Neural cell (in vitro differentiated cells): Measurements from ENCODE around the gene CES2. TPM values are rescaled to one million over a fixed set of nuclear protein-coding genes. Genes with fewer than 3 reads are reported as not detected.

Source experiments
- H2AFZ ChIP-seq: fragments of 200-600, 300-800 bp; sonication (generic), shearing (Covaris generic); 2 replicates; pipeline ENCODE4 v1.6.0; 2014; ENCODE audit warnings: low read depth, mild to moderate bottlenecking, antibody characterized with exemption, low read length, moderate library complexity
- H3F3A ChIP-seq: fragments of 200-600 bp; shearing (Covaris generic); 2 replicates; pipeline ENCODE4 v1.6.1; 2016; ENCODE audit warnings: mild to moderate bottlenecking, moderate library complexity, mixed read lengths, antibody characterized with exemption, low read length; ENCODE audit not compliant: insufficient read depth, poor library complexity, severe bottlenecking
- H3K27ac ChIP-seq: fragments of 200-600, 300-800 bp; sonication (generic), shearing (Covaris generic); 2 replicates; pipeline ENCODE4 v1.5.1; 2014; ENCODE audit warnings: mild to moderate bottlenecking, low read length, moderate library complexity
- H3K27me3 ChIP-seq: fragments of 300-800, 200-600 bp; sonication (generic), shearing (Covaris generic); 2 replicates; pipeline ENCODE4 v1.6.0; 2014; ENCODE audit warnings: mild to moderate bottlenecking, low read depth, low read length, moderate library complexity; ENCODE audit not compliant: insufficient read depth
- H3K36me3 ChIP-seq: fragments of 300-800, 200-600 bp; sonication (generic), shearing (Covaris generic); 2 replicates; pipeline ENCODE4 v1.5.1; 2014; ENCODE audit warnings: mild to moderate bottlenecking, antibody characterized with exemption, low read length, moderate library complexity; ENCODE audit not compliant: insufficient read depth
- H3K4me2 ChIP-seq: fragments of 300-800, 200-600 bp; sonication (generic), shearing (Covaris generic); 2 replicates; pipeline ENCODE4 v1.6.0; 2014; ENCODE audit warnings: mild to moderate bottlenecking, low read length
- H3K4me3 ChIP-seq: fragments of 300-800, 200-600 bp; sonication (generic), shearing (Covaris generic); 2 replicates; pipeline ENCODE4 v1.5.1; 2014; ENCODE audit warnings: mild to moderate bottlenecking, low read length, moderate library complexity
- H3K79me2 ChIP-seq: fragments of 200-600 bp; shearing (Covaris generic); replicated peaks from 2 replicates; pipeline ENCODE4 v1.6.0; 2014; ENCODE audit warnings: mild to moderate bottlenecking, low read length, moderate library complexity; ENCODE audit not compliant: insufficient read depth
- H3K9ac ChIP-seq: fragments of 300-800, 200-600 bp; sonication (generic), shearing (Covaris generic); 2 replicates; pipeline ENCODE4 v1.6.1; 2016; ENCODE audit warnings: mild to moderate bottlenecking, low read length, mixed read lengths
- H3K9me2 ChIP-seq: fragments of 200-600 bp; shearing (Covaris generic); 2 replicates; pipeline ENCODE4 v1.6.1; 2016; ENCODE audit warnings: mild to moderate bottlenecking, low read length, mixed read lengths; ENCODE audit not compliant: insufficient read depth
- H3K9me3 ChIP-seq: fragments of 200-600, 300-800 bp; sonication (generic), shearing (Covaris generic); 2 replicates; pipeline ENCODE4 v1.6.1; 2016; ENCODE audit warnings: mild to moderate bottlenecking, mixed run types, low read length, moderate library complexity, mixed read lengths
- H4K20me1 ChIP-seq: fragments of 200-600 bp; shearing (Covaris generic); 2 replicates; pipeline ENCODE4 v1.6.1; 2016; ENCODE audit warnings: mild to moderate bottlenecking, mixed run types; ENCODE audit not compliant: insufficient read depth
- CTCF ChIP-seq: fragments of 450-650 bp; IDR thresholded peaks from 2 replicates; pipeline ENCODE4 v1.5.1; 2014; ENCODE audit warnings: antibody characterized with exemption, mild to moderate bottlenecking, moderate library complexity; ENCODE audit not compliant: poor library complexity, severe bottlenecking
- EP300 ChIP-seq: fragments of 450-650 bp; conservative IDR thresholded peaks from 2 replicates; pipeline ENCODE4 v1.6.1; 2014; ENCODE audit warnings: antibody characterized with exemption, mild to moderate bottlenecking, moderate library complexity; ENCODE audit not compliant: poor library complexity, severe bottlenecking
- EZH2 ChIP-seq: fragments of 200-600, 300-800 bp; shearing (Covaris generic), sonication (generic); IDR thresholded peaks from 2 replicates; pipeline ENCODE4 v1.6.1; 2014; ENCODE audit warnings: antibody characterized with exemption, low read length, borderline replicate concordance, mild to moderate bottlenecking; ENCODE audit not compliant: insufficient read depth, poor library complexity, severe bottlenecking
- MXI1 ChIP-seq: fragments of 450-650 bp; conservative IDR thresholded peaks from 2 replicates; pipeline ENCODE4 v1.6.1; 2014; ENCODE audit warnings: antibody characterized with exemption, mild to moderate bottlenecking; ENCODE audit not compliant: poor library complexity, severe bottlenecking
- POLR2AphosphoS5 ChIP-seq: IDR thresholded peaks from 2 replicates; pipeline ENCODE4 v1.6.1; 2012
- RAD21 ChIP-seq: fragments of 450-650 bp; conservative IDR thresholded peaks from 2 replicates; pipeline ENCODE4 v1.6.1; 2014; ENCODE audit warnings: antibody characterized with exemption, mild to moderate bottlenecking, moderate library complexity
- REST ChIP-seq: IDR thresholded peaks from 2 replicates; pipeline ENCODE4 v1.6.1; 2012; ENCODE audit warnings: borderline replicate concordance
- SMC3 ChIP-seq: fragments of 450-650 bp; conservative IDR thresholded peaks from 2 replicates; pipeline ENCODE4 v1.6.1; 2014; ENCODE audit warnings: antibody characterized with exemption, mild to moderate bottlenecking, moderate library complexity; ENCODE audit not compliant: poor library complexity
- TAF1 ChIP-seq: IDR thresholded peaks from 2 replicates; pipeline ENCODE4 v1.6.1; 2012; ENCODE audit warnings: low read depth
- polyA plus RNA-seq: library from polyadenylated mRNA; depleted of rRNA; stranded (reverse); fragments of >200 nt; gene quantifications from 2 replicates; pipeline ENCODE4 v1.2.3, GENCODE V29; 2014

The CES2 gene
- polyA plus RNA-seq, 1 donor from 2014 or later: 22.9 TPM

GRCh38 chr16:66958857-66959703, 23.8 kb downstream of the CES2 start:
- no peaks in the 10 kb centered on the region for H3K79me2 ChIP-seq
- no peak overlapping the region for H3K27ac ChIP-seq
- H3K36me3 ChIP-seq: no peaks in the 10 kb centered on the region
- no peaks in the 10 kb centered on the region for H3K9me2 ChIP-seq
- H3K4me2 ChIP-seq: no peak overlapping the region
- no peak overlapping the region for H2AFZ ChIP-seq
- H4K20me1 ChIP-seq: no peaks in the 10 kb centered on the region
- no peaks in the 10 kb centered on the region for H3K9me3 ChIP-seq
- H3K27me3 ChIP-seq: no peaks in the 10 kb centered on the region
- H3F3A ChIP-seq: no peaks in the 10 kb centered on the region
- H3K9ac ChIP-seq: no peak overlapping the region
- TF ChIP-seq POLR2AphosphoS5: no peak
- TF ChIP-seq RAD21: no peak
- TF ChIP-seq SMC3: no peak
- no peak for TF ChIP-seq EP300
- no peak for TF ChIP-seq MXI1
- no peak for TF ChIP-seq REST
- no peak for TF ChIP-seq TAF1
- TF ChIP-seq CTCF: no peak
- TF ChIP-seq EZH2: no peak
- no peak overlapping the region for H3K4me3 ChIP-seq

GRCh38 chr16:66959704-66960161, 24.4 kb downstream of the CES2 start:
- Histone ChIP-seq H3K9me3 (no peaks in the 10 kb centered on the region), H2AFZ (no peak overlapping the region), H3K27me3 (no peaks in the 10 kb centered on the region), H3K4me3 (no peak overlapping the region), H3K36me3 (no peaks in the 10 kb centered on the region), H3K9ac (no peak overlapping the region), H3K9me2 (no peaks in the 10 kb centered on the region), H3K27ac (no peak overlapping the region), H3K4me2 (no peak overlapping the region), H4K20me1 (no peaks in the 10 kb centered on the region), H3F3A (no peaks in the 10 kb centered on the region), H3K79me2 (no peaks in the 10 kb centered on the region)
- TF ChIP-seq RAD21 (no peak), TAF1 (no peak), CTCF (no peak), MXI1 (no peak), EZH2 (no peak), POLR2AphosphoS5 (no peak), EP300 (no peak), REST (no peak), SMC3 (no peak)
